Endothelial cell of hepatic sinusoid (primary cell): ENCODE data around the gene CCM2.

ENCODE experiments used
- in situ Hi-C: cut with HindIII; loops from 2 replicates; pipeline ENCODE4 v1.10.0; 2017; ENCODE audit warnings: low sequenced_read_pairs

Gene CCM2

DNA sequence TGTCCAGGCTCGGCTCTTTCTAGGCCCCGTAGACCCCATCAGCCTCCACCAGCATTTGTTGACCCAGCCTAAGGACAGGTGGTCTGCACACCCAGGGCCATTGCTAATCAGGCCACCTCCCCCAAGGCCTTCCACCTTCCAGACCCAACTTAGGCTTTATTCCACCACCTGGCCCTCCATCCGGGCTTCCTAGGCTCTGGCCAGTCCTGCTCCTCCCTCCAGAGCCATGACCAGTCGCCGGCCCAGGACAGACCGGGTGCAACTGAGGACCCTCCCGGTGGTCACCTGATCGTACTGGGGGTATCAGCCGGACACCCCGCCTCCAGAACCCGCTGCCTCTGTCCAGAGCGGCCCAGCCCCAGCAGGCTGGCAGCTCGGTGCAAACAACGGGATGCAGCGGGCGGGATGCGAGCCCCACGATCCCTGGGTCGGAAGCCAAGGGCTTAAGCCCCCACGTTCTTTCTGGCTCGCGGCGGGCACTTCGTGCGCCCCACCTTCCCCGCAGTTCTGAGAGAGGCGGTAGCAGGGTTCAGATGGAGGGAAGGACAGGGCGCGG is 88.2 kb downstream of the CCM2 start:
- in situ Hi-C loops: no loop called here

DNA sequence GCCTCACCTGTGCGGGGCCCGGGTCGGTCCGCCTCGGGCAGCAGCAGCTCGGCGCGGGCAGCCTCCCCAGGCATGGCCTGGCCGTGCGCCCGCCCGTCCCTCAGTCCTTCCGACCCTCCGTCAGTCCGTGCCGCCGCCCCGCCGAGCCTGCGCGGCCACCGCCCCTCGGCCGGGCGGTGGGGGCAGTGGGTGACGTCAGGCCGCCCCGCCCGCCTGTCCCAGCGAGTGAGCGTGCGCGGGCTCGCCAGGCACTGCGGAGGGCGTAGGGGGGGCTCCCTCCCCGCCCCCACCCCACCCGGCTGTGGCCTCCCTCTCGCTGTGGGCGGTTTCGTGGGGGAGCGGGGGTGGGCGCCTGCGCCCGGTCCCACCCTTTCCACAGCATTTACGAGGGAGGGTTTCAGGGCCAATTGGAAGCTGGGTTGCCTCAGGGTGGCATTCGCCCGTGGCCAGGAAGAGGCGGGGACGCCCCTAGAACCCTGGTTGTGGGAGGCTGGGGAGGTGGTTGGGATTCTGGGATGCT is 88.9 kb downstream of the CCM2 start, which contains the start of gene NACAD:
Gene NACAD (minus strand): TSS at position 149 of the 520 bp plus-strand sequence. CDS start 75 bp downstream, at position 74.
- in situ Hi-C loops: no loop called here

DNA sequence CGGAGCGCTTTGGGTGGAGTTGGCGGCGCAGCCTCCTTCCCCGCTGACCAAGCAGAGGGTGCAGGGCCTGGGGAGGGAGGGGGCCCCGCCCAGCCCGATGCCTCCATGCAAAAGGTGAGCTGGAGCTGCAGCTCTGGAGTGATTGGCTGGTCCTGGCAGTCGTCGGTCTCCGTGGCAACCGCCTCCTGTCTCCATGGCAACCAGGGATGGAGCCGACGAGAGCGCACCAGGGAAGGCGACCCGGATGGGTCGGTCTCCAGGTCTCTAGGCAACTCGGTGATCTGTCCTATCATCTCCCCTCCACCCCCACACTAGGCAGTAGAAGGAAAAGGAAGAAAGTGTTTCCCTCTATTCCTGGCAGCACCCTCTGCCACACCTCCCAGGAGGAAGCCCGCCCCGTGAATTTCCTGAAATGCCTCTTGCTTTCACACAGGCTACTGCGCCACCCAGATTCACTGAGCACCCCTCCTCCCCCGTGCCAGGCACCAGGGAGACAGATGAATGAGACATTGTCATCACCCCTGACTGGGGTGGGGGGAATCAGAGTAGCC is 89.4 kb downstream of the CCM2 start:
- in situ Hi-C loops: no loop called here

DNA sequence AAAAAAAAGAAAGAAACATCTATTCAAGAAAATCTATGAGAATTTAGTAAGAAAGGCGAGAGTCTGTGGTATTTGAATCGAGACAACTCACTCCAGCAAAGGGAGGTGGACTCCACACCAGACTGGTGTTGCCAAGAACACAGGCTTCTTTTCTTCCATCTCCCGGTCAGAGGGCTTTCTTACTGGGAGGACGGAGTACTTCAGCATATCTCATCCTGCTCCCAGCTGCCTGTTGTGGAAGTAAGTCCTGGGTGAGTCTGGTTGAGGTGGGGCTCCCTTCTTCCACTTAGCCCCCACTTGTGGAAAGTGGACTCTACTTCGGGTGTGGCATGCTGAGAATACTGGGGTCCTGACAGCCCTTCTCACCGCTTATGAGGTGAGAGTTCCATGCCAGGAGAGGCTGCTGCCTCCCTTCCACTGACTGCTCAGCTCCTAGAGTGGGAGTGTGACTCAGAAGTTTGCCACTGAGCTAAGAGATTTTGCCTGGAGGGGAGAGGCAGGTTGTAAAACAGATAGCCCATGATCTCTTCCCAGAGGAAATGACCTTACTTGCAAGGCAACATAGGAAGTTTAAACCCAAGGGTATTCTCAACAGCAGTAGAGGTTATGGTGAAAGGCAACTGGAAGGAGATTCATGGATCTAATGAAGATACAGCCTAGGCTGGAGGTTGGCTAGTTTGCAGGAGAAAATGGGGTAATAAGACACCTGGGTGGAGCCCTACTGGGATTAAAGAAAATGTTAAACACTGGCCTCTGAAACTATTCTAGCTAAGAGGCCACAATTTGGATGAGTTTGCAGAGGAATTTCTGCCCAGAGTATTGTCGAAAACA is 92.3 kb downstream of the CCM2 start:
- in situ Hi-C loops: loop anchor here (10.0 kb wide), 1 partner anchor 82 kb away; no protein-coding TSS in a partner anchor

DNA sequence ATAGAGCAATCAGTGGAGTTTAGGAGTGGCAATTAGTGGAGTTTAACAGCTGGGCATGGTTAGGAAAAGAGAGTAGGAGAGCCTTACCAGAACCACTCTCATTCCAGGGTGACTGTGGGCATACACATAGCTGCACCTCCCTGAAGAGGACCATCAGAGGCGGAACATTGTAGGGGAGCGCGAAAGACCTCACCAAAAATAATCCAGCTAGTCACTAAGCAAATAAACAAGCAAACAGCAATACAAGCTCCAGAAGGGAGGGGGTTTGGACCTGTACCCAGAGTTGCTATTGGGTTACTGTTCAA is 92.9 kb downstream of the CCM2 start:
- in situ Hi-C loops: loop anchor here (10.0 kb wide), 1 partner anchor 82 kb away; no protein-coding TSS in a partner anchor

DNA sequence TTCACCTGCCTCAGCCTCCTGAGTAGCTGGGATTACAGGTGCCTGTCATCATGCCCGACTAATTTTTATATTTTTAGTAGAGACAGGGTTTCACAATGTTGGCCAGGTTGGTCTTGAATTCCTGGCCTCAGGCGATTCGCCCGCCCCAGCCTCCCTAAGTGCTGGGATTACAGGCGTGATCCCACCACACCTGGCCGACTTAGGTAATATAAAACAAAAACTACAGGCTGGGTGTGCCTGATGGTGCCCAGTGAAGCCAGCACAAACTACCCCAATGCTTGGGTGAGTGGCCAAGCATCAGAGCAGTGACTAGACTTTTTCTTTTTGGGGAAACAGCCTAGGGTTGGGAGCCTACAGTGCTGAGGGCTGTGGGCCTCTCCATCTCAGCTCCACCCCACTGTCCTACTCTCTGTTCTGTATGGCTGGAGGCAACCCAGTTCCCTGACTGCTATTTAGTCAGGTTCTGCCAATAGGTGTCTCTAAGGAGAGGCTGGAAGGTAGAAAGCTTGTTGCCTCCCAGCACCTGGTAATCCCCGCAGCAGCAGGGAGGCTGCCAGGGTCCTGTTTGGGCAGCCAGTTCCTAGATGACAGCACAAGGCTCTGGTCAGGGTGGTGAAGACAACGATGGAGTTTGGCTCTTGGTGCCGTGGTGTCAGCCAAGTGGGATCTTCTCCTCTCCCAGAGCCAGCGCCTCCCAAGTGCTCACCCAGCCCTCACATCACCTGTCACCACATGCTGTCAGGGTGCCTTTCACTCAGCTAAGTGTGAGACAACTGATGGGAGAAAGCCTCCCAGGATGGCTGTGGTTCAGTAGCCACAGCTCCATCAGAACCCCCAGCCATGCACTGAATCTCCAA is 99.2 kb downstream of the CCM2 start:
- in situ Hi-C loops: loop anchor here (10.0 kb wide), 1 partner anchor 76 kb away; no protein-coding TSS in a partner anchor

DNA sequence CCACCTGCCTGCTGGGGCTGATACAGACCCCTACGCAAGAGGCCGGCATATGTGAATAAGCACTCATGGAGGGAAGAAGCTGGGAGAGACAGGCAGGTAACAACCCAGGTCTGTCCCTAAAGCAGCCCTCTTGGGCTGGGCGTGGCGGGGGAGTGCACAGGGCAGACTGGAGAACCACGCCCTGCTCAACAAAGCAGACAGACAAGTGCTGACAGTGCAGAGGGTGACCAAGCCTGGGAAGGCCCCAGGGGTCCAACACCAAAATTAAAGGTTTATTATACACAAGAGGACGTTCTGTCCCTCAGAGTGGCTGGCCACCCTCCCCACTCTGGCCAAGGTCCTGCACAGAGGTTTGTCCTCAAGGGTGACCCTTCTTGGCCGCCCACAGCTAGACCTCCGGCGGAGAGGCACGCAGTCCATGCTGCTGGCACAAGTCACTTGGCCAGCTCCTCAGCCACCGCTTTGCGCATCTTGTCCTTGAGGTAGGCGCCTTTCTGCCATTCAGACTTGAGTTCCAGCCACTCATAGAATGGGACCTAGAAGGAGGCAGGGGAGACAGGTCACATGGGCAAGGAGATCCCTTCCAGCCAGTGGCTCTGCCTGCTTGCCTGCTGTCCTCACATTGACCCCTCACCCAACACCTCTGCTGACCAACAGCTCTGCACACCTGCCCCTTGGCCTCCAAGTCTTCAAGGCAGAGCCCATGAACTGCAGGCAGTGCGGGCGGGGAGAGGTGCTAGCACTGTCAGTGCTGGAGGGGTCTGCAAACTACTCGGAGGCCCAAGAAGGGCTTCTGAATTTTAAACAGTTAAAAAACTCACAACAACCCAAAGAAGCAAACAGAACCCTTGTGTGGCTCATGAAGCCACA is 100.1 kb downstream of the CCM2 start:
- in situ Hi-C loops: loop anchor here (10.0 kb wide), 1 partner anchor 75 kb away; no protein-coding TSS in a partner anchor

DNA sequence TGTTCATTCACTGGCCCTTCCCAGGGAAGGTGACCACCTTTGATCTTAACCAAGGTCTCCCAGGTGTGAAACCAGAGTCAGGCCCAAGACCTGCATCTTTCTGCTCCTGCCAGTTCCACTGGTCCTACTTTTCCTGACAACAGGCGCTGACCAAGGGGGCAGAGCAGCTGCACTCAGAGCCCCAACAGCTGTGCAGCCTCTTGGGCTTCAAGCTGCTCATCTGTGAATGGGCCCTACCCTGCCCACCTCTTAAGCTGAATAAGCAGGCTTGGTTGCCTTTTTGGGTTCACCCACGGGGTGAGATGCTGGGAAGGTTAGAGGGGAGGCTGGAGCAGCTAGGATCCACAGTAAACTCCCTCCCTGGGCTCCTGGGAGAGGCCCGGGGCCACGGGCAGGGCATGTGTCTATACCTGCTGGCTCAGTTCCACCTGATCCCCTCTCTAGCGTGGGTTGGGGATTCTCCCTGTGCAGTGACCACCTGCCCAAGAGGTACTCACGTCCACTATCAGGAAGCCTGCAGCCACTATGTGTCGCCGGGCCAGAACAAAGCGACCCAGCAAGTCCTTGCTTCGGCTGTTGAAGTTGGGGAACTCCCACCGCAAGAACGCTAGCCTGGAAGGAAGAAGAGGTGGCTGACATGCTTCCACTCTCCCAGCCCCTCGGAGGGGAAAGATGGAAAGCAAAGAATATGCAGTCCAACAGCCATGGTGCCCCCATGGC is 100.9 kb downstream of the CCM2 start:
- in situ Hi-C loops: no loop called here

DNA sequence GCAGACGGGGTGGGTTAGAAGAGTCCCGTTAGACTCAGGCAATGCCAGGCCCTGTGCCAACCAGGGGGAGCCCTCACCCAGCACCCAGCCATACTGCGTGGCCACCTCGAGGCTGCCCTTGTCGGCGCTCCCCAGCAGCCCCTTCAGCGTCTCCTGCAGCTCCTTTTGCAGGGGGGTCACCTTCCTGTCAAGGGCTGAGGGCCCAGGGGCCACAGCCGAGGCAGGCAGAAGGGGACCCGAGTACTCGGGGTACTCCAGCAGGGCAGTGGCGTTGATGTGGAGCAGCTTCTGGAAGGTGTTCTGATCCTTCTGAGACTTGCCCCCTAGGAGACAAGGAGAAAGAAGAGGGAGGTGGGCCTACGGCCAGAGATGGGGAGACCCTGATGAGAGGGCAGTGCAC is 101.7 kb downstream of the CCM2 start:
- in situ Hi-C loops: no loop called here

DNA sequence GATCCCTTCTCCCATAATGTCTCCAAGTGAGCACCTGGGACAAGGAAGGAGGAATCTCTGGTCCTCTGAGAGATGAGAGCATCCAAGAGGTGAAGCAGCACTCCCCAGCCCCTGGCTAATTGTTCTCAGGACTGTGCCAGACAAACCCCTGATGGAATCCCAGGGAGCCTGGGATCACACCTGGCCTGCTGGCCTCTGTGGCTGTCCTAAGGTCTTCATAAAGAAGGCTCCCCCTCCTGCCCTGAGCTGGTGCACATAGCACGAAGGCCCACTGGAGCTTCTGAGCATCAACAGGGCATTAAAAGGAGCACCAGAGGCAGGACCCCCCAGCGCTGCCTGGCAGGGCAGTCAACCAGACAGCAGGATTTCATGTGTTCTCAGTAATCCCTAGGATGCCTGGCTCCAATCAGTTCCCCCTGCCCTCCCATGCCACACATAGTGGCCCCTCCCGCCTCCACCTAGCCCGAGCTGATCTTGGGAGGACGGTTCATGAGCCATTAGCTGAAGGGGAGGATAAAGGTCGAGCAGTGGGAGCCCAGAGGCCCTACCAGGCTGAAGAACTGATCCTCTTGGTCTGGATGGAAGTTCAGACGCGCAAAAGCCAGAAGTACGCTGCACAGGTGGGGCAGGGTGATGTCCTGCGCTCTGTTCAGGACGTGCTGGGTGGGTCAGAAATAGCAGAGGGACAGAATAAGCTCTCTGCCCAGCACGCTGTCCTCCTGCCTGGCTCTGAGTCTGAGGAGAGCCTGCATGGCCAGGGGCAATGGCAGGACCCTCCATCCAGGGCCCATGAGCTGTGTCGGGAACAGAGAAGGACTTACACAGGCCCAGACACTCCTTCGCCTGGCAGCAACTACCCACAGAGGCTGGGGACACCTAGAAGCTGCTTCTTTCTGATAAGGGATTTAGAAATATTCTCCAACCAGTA is 103.0 kb downstream of the CCM2 start:
- in situ Hi-C loops: no loop called here

DNA sequence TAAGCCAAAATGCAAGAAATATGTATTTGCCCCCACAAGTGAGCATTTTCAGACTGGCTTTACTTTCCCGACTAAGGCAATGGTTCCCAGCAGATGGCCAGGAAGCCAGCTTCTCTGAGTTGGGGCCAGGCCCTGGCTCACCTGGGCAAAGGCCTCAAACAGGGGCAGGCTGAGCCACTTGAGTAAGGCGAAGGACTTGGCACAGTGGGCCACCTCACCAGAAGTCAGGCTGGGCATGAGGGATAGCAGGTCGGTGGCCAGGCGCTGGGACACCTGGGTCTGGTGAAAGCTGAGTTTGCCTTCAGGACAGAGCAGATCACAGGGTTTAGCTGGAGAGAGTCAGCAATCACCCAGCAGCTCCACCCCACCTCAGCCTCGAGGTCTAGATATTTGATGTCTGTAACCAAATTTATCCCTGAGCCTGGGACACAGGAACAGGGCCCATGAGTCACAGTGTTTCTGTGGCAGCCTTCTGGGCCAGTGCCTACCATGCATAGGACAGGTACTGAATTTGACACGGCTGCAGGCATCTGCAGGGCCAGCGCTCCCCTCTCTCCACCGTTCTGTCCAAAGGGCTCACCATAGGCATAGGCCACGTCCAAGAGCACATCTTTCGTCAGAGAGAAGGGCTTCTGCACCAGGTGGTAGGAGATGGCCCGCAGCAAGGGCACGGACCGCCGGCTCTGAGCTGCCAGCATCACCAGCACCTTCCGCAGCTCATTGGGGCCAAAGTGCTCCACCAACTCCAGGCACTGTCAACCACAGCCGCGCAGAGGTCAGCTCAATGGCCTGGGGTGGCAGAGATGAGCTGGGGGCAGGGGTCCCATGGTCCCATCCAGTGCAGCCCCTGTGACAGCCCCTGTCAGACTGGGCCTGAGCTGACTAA is 104.2 kb downstream of the CCM2 start:
- in situ Hi-C loops: no loop called here

DNA sequence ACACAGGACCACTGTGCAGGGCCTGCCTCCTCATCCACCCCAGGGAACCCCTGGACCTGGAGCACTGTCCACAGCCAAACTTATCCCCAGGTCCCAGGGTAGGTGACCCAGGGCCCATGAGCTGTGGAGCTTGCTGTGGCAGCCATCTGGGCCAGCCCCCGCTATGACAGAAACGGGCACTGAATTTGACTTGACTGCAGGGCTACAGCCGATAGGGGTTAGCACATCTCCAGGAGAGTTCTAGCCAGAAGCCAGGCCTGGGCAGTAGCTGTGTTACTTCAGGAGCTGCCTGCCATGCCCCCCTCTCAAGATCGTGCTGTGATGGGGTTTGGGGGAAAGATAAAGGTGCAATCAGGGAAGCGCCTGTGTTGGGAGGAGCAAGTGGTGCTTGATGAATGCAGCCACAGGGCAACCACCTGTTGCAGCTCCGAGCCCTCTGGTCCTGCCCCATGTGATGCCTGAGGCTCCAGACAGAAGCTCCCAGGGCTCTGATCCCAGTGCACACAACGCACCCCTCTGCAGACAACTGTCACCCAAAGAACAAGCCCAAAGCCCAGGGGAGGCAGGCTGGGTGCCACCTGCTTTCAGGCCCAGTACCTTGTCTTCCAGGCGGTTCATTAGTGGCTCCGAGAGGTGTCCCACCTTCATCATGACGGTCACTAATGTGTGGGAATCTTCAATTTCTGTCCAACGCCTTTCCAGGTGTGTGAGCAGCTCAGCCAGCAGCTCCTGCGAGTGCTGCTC is 105.0 kb downstream of the CCM2 start:
- in situ Hi-C loops: no loop called here

DNA sequence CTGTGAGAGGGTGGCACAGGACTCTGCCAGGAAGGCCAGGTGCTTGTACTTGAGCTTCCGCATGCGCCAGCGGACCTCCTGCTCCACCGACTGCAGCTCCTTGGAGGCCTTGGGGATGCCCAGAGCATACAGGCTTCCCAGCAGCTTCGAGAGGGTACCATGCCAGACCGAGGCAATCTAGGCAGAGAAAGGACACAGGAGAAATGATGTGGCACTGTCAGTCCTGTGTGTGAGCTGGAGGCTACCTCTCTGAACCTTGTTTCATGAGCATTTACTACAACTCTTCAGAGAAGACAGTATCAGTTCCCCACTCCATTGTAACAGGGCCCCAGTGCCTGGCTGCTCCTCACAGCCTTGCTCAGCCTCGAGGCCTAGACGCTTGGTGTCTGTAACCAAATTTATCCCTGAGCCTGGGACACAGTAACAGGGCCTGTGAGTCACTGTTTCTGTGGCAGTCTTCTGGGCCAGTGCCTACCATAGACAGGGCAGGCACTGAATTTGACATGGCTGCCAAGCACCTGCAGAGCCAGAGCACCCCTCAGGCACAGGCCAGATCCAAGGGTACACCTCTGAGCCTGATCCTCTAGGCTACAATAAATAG is 105.7 kb downstream of the CCM2 start:
- in situ Hi-C loops: no loop called here

DNA sequence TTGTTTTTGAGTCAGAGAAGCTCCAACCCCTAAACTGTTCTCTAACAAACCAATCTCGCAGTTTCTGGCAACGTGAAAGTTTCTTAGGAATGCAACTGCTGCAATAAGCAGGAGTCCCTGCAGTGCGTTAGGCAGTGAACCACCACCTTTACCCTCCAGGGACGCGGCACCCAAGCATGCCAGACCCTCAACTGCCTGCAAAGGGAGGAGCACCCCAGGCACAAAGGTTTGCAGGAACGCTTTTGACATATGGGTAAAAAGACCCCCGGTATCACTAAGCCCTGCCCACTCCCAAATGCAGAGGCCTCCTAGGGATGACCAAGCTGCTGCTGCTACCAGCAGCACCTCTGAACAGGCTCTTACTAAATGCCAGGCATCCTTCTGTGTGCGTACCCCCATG is 106.8 kb downstream of the CCM2 start:
- in situ Hi-C loops: no loop called here

DNA sequence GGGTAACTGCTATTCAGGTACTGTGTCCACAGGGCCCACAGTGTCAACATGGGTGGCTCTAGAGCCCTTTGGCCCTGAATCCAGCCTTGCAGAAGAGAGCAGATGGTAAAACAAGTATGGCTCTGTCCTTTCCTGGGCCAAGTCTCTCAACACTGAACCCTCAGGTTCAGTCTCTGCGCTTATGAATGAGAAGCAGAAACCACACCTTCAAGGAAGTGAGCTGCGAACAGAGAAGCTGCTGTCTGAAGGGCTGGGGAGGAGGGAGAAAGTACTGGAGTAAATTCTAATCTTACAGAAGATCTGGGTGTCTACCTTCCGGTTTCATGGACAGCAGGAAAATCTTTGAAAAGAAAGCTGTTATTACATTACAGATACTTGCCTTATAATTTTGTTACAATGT is 107.4 kb downstream of the CCM2 start:
- in situ Hi-C loops: no loop called here

DNA sequence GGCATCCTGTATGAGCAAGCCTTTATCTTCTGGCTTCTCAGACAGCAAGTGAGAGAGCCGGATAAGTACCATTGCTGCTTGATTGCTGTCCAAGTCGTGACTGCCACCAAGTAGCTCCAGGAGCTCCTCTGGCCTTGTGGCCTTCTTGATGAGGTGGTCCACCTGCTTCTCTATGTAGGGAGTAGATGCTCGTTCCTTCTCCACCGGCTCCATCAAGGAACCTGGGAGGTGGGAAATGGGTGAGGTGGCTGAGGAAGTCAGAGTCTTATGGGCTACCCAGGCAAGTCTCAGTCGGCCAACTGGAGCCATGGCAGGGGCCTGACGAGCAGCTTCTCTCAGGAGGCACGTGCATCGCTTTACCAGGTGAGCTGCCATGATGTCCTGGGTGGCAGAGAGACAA is 108.9 kb downstream of the CCM2 start:
- in situ Hi-C loops: no loop called here
